ENCODE results near the gene CYP2E1.

DNA sequence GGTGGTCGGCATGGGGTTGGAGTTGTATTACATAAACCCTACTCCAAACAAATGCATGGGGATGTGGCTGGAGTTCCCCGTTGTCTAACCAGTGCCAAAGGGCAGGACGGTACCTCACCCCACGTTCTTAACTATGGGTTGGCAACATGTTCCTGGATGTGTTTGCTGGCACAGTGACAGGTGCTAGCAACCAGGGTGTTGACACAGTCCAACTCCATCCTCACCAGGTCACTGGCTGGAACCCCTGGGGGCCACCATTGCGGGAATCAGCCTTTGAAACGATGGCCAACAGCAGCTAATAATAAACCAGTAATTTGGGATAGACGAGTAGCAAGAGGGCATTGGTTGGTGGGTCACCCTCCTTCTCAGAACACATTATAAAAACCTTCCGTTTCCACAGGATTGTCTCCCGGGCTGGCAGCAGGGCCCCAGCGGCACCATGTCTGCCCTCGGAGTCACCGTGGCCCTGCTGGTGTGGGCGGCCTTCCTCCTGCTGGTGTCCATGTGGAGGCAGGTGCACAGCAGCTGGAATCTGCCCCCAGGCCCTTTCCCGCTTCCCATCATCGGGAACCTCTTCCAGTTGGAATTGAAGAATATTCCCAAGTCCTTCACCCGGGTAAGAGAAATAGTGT, at the start of gene CYP2E1:
- TF ChIP-seq CTCF (IDR thresholded peaks at IDR 0.05) (no peak), POLR2AphosphoS5 (IDR thresholded peaks at IDR 0.05) (no peak), EP300 (IDR thresholded peaks at IDR 0.05) (no peak), POLR2A (IDR thresholded peaks at IDR 0.05; ENCODE audit: low read depth) (no peak)
